NCI-H1417 treated with DMSO at 0.1 percent for 48 hours (cell line): ENCODE data around the gene ACTR1A.
"Not testable (repeated sequence)": the region's sequence is repeated elsewhere in the genome, so short reads cannot be mapped to it uniquely, and the experiment has no call there.

Experiments
- DNase-seq: peaks from one replicate; lab custom pipeline; 2025; lab: John Stamatoyannopoulos, UW

Gene ACTR1A

DNA sequence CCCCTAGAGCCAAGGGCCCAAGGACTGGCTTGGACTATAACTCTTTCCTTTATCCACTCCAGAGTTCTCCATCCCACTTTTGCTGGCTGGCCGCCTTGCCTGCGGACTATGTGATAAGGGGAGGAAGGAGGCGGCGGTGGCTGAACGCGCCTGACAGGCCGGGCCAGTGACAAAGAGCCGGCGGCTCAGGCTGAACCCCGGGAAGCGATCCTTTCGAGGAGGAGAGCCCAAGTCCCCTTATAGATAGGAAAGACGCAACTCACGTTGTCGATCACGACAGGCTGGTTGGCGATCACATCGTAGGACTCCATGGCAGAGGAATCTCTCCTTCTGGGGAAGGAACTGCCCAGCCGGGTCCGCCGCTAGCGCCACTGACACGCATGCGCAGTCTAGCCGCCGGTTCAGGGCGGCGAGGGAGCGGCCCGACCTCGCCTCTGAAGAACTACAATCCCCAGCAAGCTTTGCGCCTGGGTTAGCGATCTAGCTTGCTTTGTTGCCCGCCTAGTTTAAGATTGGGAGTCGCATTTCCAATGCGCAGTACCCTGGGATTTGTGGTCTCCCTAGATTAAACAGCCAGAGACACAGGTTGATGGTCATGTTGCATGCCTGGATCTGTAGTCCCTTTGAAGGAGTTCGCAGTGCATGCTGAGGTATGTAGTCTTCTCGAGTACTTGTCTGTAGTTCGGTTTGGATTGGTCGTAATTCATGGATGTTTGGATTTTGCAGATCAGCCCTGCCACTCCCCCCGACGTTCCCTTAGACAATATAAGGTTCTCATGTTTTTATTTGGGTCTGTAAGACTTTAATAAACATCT, at the start of gene ACTR1A:
Gene ACTR1A (minus strand): TSS at position 376 of the 815 bp plus-strand sequence. CDS start 65 bp downstream, at position 311.
- peak; percentile 91 for DNase-seq

GRCh38 chr10:102550636-102551210, 48.2 kb upstream of the ACTR1A start:
- no peak for DNase-seq

GRCh38 chr10:102549549-102549948, 47.0 kb upstream of the ACTR1A start:
- no peak for DNase-seq

GRCh38 chr10:102546606-102547320, 44.3 kb upstream of the ACTR1A start:
- DNase-seq, result no peak

GRCh38 chr10:102545997-102546396, 43.5 kb upstream of the ACTR1A start:
- no peak for DNase-seq

GRCh38 chr10:102545265-102545871, 42.9 kb upstream of the ACTR1A start:
- no peak for DNase-seq

- no peak for DNase-seq
Observed at GRCh38 chr10:102542800-102543418, 40.4 kb upstream of the ACTR1A start.

DNA sequence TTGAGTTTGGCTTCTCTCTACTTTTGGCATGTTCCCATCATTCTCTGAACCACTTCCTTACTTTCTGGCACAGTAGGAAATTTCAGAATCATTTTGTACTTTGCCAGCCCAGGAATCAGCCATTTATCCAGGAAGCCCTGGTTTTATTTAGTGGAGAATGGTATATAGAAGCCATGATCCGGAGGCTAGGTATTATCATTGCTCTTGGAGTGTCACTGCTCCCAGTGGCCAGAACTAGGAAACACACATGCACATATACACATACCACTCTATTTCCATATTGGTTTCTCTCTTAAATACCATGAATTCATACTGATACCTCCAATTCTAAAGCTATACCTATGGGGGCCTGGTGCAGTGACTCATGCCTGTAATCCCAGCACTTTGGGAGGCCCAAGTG, 37.5 kb upstream of the ACTR1A start:
- no peak for DNase-seq

DNA sequence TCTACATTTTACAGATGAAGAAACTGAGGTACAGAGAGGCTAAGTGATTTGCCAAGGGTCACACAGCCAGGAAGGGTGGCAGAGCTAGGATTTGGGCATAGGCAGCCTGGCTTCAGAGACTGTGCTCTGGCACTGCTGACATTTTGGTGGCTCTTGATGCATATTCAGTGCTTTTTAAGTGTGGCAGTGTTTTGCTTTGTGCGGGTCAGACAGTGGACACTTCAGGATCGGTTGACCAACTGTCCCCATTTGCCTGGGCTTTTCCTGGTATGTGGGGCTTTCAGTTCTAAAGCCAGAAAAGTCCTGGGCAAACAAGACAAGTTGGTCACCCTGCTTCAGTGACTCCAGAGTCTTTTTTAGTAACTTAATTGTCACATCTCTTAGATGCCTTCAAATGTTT, 36.3 kb upstream of the ACTR1A start:
- no peak for DNase-seq

GRCh38 chr10:102537948-102538347, 35.4 kb upstream of the ACTR1A start:
- DNase-seq, result no peak

GRCh38 chr10:102537367-102537766, 34.9 kb upstream of the ACTR1A start:
- no peak for DNase-seq

DNA sequence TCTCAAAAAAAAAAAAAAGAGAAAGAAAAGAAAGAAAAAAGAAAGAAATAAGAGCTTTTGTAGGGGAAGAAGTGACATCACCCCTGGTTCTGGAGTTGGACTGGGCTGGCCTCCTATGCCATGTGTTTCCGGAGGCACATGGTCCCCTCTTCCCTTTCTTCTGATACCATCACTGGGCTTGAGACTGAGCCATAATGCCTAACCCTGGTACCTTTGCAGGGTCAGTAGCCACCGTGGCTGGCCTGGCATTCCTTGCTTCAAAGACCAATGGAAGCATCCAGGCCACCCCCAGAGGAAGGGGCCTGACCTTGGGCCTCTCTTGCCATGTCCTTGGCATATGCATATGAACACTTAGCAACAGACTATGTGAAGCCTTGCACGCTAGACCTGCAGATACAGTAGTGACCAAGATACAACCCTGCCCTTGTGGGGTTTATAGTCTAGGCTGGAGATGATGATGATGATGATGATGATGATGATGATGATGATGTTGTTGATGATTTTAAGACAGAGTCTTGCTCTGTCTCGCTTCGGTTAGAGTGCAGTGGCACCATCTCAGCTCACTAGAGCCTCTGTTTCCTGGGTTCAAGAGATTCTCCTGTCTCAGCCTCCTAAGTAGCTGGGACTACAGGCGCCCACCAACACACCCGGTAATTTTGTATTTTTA, 33.1 kb upstream of the ACTR1A start:
- DNase-seq, result no peak

DNA sequence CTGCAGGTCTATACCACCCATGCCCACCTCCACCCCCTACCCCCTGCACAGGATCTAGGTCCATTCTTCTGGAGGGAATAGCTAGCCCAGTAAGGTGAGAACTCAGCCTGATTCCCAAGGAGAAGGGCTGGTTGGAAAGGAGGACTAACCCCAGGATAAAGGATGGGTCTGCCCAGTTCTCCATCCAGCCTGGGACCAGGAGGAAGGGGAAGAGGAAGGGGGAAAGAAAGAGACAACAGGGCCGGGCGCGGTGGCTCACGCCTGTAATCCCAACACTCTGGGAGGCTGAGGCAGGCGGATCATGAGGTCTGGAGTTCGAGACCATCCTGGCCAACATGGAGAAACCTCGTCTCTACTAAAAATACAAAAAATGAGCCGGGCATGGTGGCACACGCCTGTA, 32.5 kb upstream of the ACTR1A start:
- not testable (repeated sequence) for DNase-seq

- DNase-seq, result no peak
Observed at GRCh38 chr10:102534333-102534732, 31.8 kb upstream of the ACTR1A start.

DNA sequence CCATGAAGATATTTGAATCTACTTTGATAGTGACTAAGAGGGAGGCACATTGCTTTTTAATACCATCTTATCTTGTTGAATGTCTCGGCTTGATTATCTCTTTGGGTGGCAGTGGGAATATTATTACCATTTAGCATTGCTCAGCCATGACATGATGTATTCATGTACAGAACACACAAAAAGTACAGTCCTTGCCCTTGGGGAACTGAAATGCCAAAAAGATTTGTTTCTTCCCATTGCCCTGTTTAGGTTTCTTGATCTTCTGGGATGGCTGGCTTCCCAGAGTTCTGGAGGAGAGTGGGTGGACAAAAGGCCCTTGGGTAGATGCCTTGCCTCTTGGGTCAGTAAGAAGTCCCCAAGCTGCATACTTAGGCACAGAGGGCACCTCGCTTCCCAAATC, 25.0 kb upstream of the ACTR1A start:
- no peak for DNase-seq

- DNase-seq, result no peak
Observed at GRCh38 chr10:102524746-102525145, 22.2 kb upstream of the ACTR1A start.

DNA sequence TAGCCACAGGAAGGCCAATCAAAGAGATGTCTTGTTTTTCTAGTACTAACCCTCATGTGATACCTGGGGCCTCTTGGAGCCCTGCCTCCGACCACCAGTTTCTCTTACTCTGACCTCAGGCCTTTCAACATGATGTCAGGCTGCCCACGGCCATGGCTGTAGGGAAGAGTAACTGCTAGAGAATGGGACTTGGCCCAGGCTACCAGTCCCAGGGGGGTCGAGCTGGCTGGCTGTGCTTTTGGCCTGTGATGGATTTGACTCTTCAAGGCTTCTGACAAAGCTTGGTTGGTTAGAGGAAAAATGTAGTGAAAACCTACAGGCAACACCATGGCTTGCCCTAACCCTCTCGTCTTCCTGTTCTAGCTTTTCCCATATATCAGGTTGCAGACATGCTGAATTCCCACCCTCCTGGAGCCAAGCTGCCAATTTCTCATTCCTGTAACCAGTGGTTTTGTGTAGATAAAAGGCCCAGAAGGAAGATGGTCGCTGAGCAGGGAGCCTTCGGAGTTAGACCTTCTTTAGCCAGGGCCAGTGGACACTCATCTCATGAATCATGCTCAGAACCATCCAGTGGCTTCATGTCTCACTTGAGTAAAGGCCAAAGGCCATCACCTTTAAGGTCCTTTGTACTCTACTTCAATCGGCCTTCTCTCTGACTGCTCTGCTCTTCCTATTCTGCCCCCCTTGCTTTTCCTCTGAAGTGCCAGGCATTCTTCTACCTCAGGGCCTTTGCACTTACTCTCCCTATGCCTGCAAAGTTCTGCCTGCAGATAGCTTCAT, 20.9 kb upstream of the ACTR1A start:
- no peak for DNase-seq

GRCh38 chr10:102522874-102523249, 20.4 kb upstream of the ACTR1A start:
- no peak for DNase-seq

DNA sequence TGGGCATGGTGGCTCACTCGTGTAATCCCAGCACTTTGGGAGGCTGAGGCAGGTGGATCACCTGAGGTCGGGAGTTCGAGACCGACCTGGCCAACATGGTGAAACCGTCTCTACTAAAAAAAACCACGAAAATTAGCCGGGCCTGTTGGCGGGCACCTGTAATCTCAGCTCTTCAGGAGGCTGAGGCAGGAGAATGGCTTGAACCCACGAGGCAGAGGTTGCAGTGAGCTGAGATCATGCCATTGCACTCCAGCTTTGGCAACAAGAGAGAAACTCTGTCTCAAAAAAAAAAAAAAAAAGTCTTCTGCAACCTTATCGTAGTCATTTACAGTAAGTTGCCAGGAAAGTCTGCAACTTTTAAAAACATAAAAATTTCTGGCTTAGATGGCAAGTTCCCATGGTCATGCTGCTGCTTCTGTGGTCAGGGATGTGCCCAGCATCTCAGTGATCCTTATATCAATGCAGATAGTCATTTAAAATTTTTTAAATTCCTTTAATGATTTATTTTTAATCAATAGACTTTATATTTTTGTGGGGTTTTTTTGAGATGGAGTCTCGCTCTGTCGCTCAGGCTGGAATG, 16.8 kb upstream of the ACTR1A start:
- no peak for DNase-seq

DNA sequence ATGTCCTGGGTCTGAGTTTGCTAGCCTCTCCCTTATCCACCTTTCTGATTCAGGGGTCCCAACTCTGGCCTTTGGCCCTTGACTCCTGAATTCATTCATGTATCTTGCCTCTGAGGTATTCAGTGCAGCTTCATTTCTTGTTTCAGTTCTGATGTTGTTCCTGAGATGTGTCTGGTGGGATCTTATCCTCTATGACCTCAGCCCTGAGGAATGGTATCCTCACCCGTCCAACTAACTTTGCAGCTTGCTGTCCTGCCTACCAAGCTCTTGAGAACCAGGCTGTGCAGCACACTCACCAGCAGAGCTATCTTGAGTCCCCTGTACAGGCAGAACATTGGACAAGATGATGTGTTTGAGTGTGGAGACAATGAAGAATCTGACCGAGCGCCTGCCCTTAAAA, 15.0 kb upstream of the ACTR1A start:
- DNase-seq, result no peak

- DNase-seq, result no peak
Observed at GRCh38 chr10:102515724-102516123, 13.2 kb upstream of the ACTR1A start.
